Measurements from ENCODE around the gene MRTFB.

The MRTFB gene

GRCh38 chr16:14193316-14193871 is 122.3 kb downstream of the MRTFB start:
- H3K27me3 ChIP-seq (ENCODE audit: control insufficient read depth in 5 of 5, insufficient read depth in 4 of 5, low read length in 5 of 5), result no peaks in the 10 kb centered on the region
- H3K4me1 ChIP-seq (ENCODE audit: control insufficient read depth in 5 of 5, insufficient read depth in 5 of 5, low read length in 5 of 5), result peaks cover 0 to 21% (median 12%) of the 10 kb centered on the region in 5 donors
- H3K27ac ChIP-seq (ENCODE audit: low read depth, low read length), result no peak overlapping the region
- H3K9ac ChIP-seq (ENCODE audit: low read length in 5 of 5), result peak overlapping the region in 3 of 5 donors; percentile 14 to 62 (median 51)
- no peaks in the 10 kb centered on the region for H3K36me3 ChIP-seq (ENCODE audit: control insufficient read depth in 5 of 5, insufficient read depth in 5 of 5, low read length in 5 of 5)
- peak overlapping the region in 2 of 5 donors; percentile 4 to 29 for H3K4me3 ChIP-seq (ENCODE audit: low read depth in 1 of 5, low read length in 5 of 5)
- H3K9me3 ChIP-seq (ENCODE audit: control insufficient read depth in 5 of 5, low read length in 5 of 5), result no peaks in the 10 kb centered on the region

- Histone ChIP-seq H3K27me3 (ENCODE audit: control insufficient read depth in 5 of 5, insufficient read depth in 4 of 5, low read length in 5 of 5) (no peaks in the 10 kb centered on the region), H3K9ac (ENCODE audit: low read length in 5 of 5) (no peak overlapping the region), H3K9me3 (ENCODE audit: control insufficient read depth in 5 of 5, low read length in 5 of 5) (no peaks in the 10 kb centered on the region), H3K36me3 (ENCODE audit: control insufficient read depth in 5 of 5, insufficient read depth in 5 of 5, low read length in 5 of 5) (no peaks in the 10 kb centered on the region), H3K4me1 (ENCODE audit: control insufficient read depth in 5 of 5, insufficient read depth in 5 of 5, low read length in 5 of 5) (peaks cover 0 to 21% (median 12%) of the 10 kb centered on the region in 5 donors), H3K27ac (ENCODE audit: low read depth, low read length) (no peak overlapping the region), H3K4me3 (ENCODE audit: low read depth in 1 of 5, low read length in 5 of 5) (no peak overlapping the region)
Measured at GRCh38 chr16:14194721-14195120, 123.6 kb downstream of the MRTFB start.

- no peak overlapping the region for H3K9ac ChIP-seq (ENCODE audit: low read length in 5 of 5)
- H3K9me3 ChIP-seq (ENCODE audit: control insufficient read depth in 5 of 5, low read length in 5 of 5), result no peaks in the 10 kb centered on the region
- no peak overlapping the region for H3K4me3 ChIP-seq (ENCODE audit: low read depth in 1 of 5, low read length in 5 of 5)
- no peaks in the 10 kb centered on the region for H3K27me3 ChIP-seq (ENCODE audit: control insufficient read depth in 5 of 5, insufficient read depth in 4 of 5, low read length in 5 of 5)
- H3K27ac ChIP-seq (ENCODE audit: low read depth, low read length), result no peak overlapping the region
- no peaks in the 10 kb centered on the region for H3K36me3 ChIP-seq (ENCODE audit: control insufficient read depth in 5 of 5, insufficient read depth in 5 of 5, low read length in 5 of 5)
- peaks cover 0 to 21% (median 13%) of the 10 kb centered on the region in 5 donors for H3K4me1 ChIP-seq (ENCODE audit: control insufficient read depth in 5 of 5, insufficient read depth in 5 of 5, low read length in 5 of 5)
Measured at GRCh38 chr16:14196011-14196410, 124.9 kb downstream of the MRTFB start.

- Histone ChIP-seq H3K27ac (ENCODE audit: low read depth, low read length) (no peak overlapping the region), H3K4me3 (ENCODE audit: low read depth in 1 of 5, low read length in 5 of 5) (no peak overlapping the region), H3K4me1 (ENCODE audit: control insufficient read depth in 5 of 5, insufficient read depth in 5 of 5, low read length in 5 of 5) (peaks cover 0 to 21% (median 14%) of the 10 kb centered on the region in 5 donors), H3K9ac (ENCODE audit: low read length in 5 of 5) (no peak overlapping the region), H3K9me3 (ENCODE audit: control insufficient read depth in 5 of 5, low read length in 5 of 5) (no peaks in the 10 kb centered on the region), H3K36me3 (ENCODE audit: control insufficient read depth in 5 of 5, insufficient read depth in 5 of 5, low read length in 5 of 5) (no peaks in the 10 kb centered on the region), H3K27me3 (ENCODE audit: control insufficient read depth in 5 of 5, insufficient read depth in 4 of 5, low read length in 5 of 5) (no peaks in the 10 kb centered on the region)
Measured at GRCh38 chr16:14196539-14196938, 125.4 kb downstream of the MRTFB start.

- Histone ChIP-seq H3K27ac (ENCODE audit: low read depth, low read length) (no peak overlapping the region), H3K9ac (ENCODE audit: low read length in 5 of 5) (no peak overlapping the region), H3K9me3 (ENCODE audit: control insufficient read depth in 5 of 5, low read length in 5 of 5) (no peaks in the 10 kb centered on the region), H3K36me3 (ENCODE audit: control insufficient read depth in 5 of 5, insufficient read depth in 5 of 5, low read length in 5 of 5) (no peaks in the 10 kb centered on the region), H3K4me3 (ENCODE audit: low read depth in 1 of 5, low read length in 5 of 5) (no peak overlapping the region), H3K4me1 (ENCODE audit: control insufficient read depth in 5 of 5, insufficient read depth in 5 of 5, low read length in 5 of 5) (peaks cover 0 to 19% (median 17%) of the 10 kb centered on the region in 5 donors), H3K27me3 (ENCODE audit: control insufficient read depth in 5 of 5, insufficient read depth in 4 of 5, low read length in 5 of 5) (no peaks in the 10 kb centered on the region)
Measured at GRCh38 chr16:14198012-14198411, 126.9 kb downstream of the MRTFB start.

- Histone ChIP-seq H3K9me3 (ENCODE audit: control insufficient read depth in 5 of 5, low read length in 5 of 5) (no peaks in the 10 kb centered on the region), H3K27ac (ENCODE audit: low read depth, low read length) (no peak overlapping the region), H3K36me3 (ENCODE audit: control insufficient read depth in 5 of 5, insufficient read depth in 5 of 5, low read length in 5 of 5) (no peaks in the 10 kb centered on the region), H3K4me3 (ENCODE audit: low read depth in 1 of 5, low read length in 5 of 5) (no peak overlapping the region), H3K27me3 (ENCODE audit: control insufficient read depth in 5 of 5, insufficient read depth in 4 of 5, low read length in 5 of 5) (no peaks in the 10 kb centered on the region), H3K4me1 (ENCODE audit: control insufficient read depth in 5 of 5, insufficient read depth in 5 of 5, low read length in 5 of 5) (peaks cover 0 to 22% (median 17%) of the 10 kb centered on the region in 5 donors), H3K9ac (ENCODE audit: low read length in 5 of 5) (no peak overlapping the region)
Measured at GRCh38 chr16:14198572-14198971, 127.5 kb downstream of the MRTFB start.

GRCh38 chr16:14199199-14199598 is 128.1 kb downstream of the MRTFB start:
- H3K27me3 ChIP-seq (ENCODE audit: control insufficient read depth in 5 of 5, insufficient read depth in 4 of 5, low read length in 5 of 5), result no peaks in the 10 kb centered on the region
- no peaks in the 10 kb centered on the region for H3K9me3 ChIP-seq (ENCODE audit: control insufficient read depth in 5 of 5, low read length in 5 of 5)
- no peak overlapping the region for H3K9ac ChIP-seq (ENCODE audit: low read length in 5 of 5)
- H3K4me3 ChIP-seq (ENCODE audit: low read depth in 1 of 5, low read length in 5 of 5), result no peak overlapping the region
- H3K27ac ChIP-seq (ENCODE audit: low read depth, low read length), result no peak overlapping the region
- H3K36me3 ChIP-seq (ENCODE audit: control insufficient read depth in 5 of 5, insufficient read depth in 5 of 5, low read length in 5 of 5), result no peaks in the 10 kb centered on the region
- H3K4me1 ChIP-seq (ENCODE audit: control insufficient read depth in 5 of 5, insufficient read depth in 5 of 5, low read length in 5 of 5), result peaks cover 0 to 22% (median 16%) of the 10 kb centered on the region in 5 donors

- Histone ChIP-seq H3K4me1 (ENCODE audit: control insufficient read depth in 5 of 5, insufficient read depth in 5 of 5, low read length in 5 of 5) (peaks cover 0 to 22% (median 16%) of the 10 kb centered on the region in 5 donors), H3K9me3 (ENCODE audit: control insufficient read depth in 5 of 5, low read length in 5 of 5) (no peaks in the 10 kb centered on the region), H3K27ac (ENCODE audit: low read depth, low read length) (no peak overlapping the region), H3K27me3 (ENCODE audit: control insufficient read depth in 5 of 5, insufficient read depth in 4 of 5, low read length in 5 of 5) (no peaks in the 10 kb centered on the region), H3K36me3 (ENCODE audit: control insufficient read depth in 5 of 5, insufficient read depth in 5 of 5, low read length in 5 of 5) (no peaks in the 10 kb centered on the region), H3K9ac (ENCODE audit: low read length in 5 of 5) (no peak overlapping the region), H3K4me3 (ENCODE audit: low read depth in 1 of 5, low read length in 5 of 5) (no peak overlapping the region)
Measured at GRCh38 chr16:14199624-14200023, 128.5 kb downstream of the MRTFB start.

- no peaks in the 10 kb centered on the region for H3K27me3 ChIP-seq (ENCODE audit: control insufficient read depth in 5 of 5, insufficient read depth in 4 of 5, low read length in 5 of 5)
- peak overlapping the region; percentile 72 for H3K27ac ChIP-seq (ENCODE audit: low read depth, low read length)
- H3K36me3 ChIP-seq (ENCODE audit: control insufficient read depth in 5 of 5, insufficient read depth in 5 of 5, low read length in 5 of 5), result peaks cover 0 to 6% (median 0%) of the 10 kb centered on the region in 5 donors
- H3K4me3 ChIP-seq (ENCODE audit: low read depth in 1 of 5, low read length in 5 of 5), result peak overlapping the region in 1 of 5 donors; percentile 11
- no peaks in the 10 kb centered on the region for H3K9me3 ChIP-seq (ENCODE audit: control insufficient read depth in 5 of 5, low read length in 5 of 5)
- H3K9ac ChIP-seq (ENCODE audit: low read length in 5 of 5), result peak overlapping the region in 3 of 5 donors; percentile 40 to 56 (median 44)
- H3K4me1 ChIP-seq (ENCODE audit: control insufficient read depth in 5 of 5, insufficient read depth in 5 of 5, low read length in 5 of 5), result peaks cover 0 to 15% (median 12%) of the 10 kb centered on the region in 5 donors
Measured at GRCh38 chr16:14202095-14202494, 131.0 kb downstream of the MRTFB start.

- Histone ChIP-seq H3K9ac (ENCODE audit: low read length in 5 of 5) (peak overlapping the region in 1 of 5 donors; percentile 56), H3K27me3 (ENCODE audit: control insufficient read depth in 5 of 5, insufficient read depth in 4 of 5, low read length in 5 of 5) (no peaks in the 10 kb centered on the region), H3K27ac (ENCODE audit: low read depth, low read length) (peak overlapping the region; percentile 72), H3K4me3 (ENCODE audit: low read depth in 1 of 5, low read length in 5 of 5) (no peak overlapping the region), H3K36me3 (ENCODE audit: control insufficient read depth in 5 of 5, insufficient read depth in 5 of 5, low read length in 5 of 5) (peaks cover 0 to 6% (median 0%) of the 10 kb centered on the region in 5 donors), H3K9me3 (ENCODE audit: control insufficient read depth in 5 of 5, low read length in 5 of 5) (no peaks in the 10 kb centered on the region), H3K4me1 (ENCODE audit: control insufficient read depth in 5 of 5, insufficient read depth in 5 of 5, low read length in 5 of 5) (peaks cover 0 to 15% (median 12%) of the 10 kb centered on the region in 5 donors)
Measured at GRCh38 chr16:14202697-14203096, 131.6 kb downstream of the MRTFB start.
